ENCODE data around the gene UBB. TPM values are rescaled to one million over a fixed set of nuclear protein-coding genes. Genes with fewer than 3 reads are reported as not detected.
A peak's percentile ranks its signal among the peaks of the same experiment; 100 is the strongest.

Gene UBB
- total RNA-seq, 1 experiment from 2014 or later = 2,044 TPM

DNA sequence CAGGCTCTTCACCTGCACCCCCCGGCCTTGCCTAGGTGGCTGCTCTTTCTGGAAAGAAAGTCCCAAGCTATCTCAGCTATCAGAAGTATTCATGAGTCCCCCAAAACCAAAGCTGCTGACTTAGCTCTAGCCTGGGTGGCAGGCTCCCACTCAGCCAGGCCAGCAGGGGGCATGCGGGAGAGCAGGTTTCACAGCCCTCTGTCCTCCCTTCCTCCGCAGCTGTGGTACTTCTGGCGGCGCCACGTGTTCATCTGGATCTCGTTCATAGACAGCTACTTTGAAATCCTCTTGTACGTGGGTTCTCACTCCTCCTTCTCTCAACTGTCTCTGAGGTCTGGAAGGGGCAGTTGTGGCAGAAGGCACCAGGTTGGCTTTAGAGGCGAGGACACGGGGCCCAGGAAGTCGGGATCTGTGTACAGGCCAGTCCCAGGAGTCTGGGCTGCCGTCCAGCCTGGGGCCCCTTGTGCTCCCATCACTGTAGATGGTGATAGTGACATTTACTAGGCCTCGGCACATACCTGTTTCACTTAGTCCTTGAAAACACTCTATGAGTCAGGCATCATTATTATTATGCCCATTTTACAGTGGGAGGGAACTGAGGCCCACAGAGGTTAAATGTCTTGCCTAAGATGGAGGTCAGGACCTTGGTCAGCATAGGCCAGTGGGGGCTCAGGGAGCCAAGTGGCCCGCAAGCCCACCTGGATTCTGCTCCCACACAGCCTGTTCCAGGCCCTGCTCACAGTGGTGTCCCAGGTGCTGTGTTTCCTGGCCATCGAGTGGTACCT, 47.4 kb downstream of the UBB start:
- intact Hi-C loops (cut with micrococcal nuclease; ENCODE audit: unreplicated experiment) = no loop called here
- no peaks in the 10 kb centered on the region for H4K20me1 ChIP-seq (ENCODE audit: insufficient read depth)
- no peaks in the 10 kb centered on the region for H3K9me3 ChIP-seq (ENCODE audit: insufficient read depth, low read depth)
- DNase-seq = no peak
- H3K9me2 ChIP-seq (ENCODE audit: insufficient read depth) = no peaks in the 10 kb centered on the region
- no peak overlapping the region for H3K4me3 ChIP-seq
- no peak for TF ChIP-seq EZH2 (IDR thresholded peaks at IDR 0.05; ENCODE audit: low read depth)
- TF ChIP-seq, protein P1, sequence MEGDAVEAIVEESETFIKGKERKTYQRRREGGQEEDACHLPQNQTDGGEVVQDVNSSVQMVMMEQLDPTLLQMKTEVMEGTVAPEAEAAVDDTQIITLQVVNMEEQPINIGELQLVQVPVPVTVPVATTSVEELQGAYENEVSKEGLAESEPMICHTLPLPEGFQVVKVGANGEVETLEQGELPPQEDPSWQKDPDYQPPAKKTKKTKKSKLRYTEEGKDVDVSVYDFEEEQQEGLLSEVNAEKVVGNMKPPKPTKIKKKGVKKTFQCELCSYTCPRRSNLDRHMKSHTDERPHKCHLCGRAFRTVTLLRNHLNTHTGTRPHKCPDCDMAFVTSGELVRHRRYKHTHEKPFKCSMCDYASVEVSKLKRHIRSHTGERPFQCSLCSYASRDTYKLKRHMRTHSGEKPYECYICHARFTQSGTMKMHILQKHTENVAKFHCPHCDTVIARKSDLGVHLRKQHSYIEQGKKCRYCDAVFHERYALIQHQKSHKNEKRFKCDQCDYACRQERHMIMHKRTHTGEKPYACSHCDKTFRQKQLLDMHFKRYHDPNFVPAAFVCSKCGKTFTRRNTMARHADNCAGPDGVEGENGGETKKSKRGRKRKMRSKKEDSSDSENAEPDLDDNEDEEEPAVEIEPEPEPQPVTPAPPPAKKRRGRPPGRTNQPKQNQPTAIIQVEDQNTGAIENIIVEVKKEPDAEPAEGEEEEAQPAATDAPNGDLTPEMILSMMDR (conservative IDR thresholded peaks at IDR 0.05) = peak; percentile 57; the same call in 1 of the 2 replicates
- H3K4me1 ChIP-seq (replicated peaks; ENCODE audit: insufficient read depth) = no peaks in the 10 kb centered on the region
- no TSS peak for BruUV-seq (replicated peaks)
- H3K27ac ChIP-seq = no peak overlapping the region
- no peaks in the 10 kb centered on the region for H3K79me2 ChIP-seq (ENCODE audit: low read depth)
- H3K4me2 ChIP-seq = no peak overlapping the region
- H2AFZ ChIP-seq = no peak overlapping the region
- CTCF ChIA-PET = interaction anchor here (0.6 to 1.1 kb wide), 3 partner anchors 10 to 41 kb away, joined by 3 to 12 read pairs (median 5); no protein-coding TSS in a partner anchor
- no peaks in the 10 kb centered on the region; the same call in 1 of the 2 replicates for H3F3A ChIP-seq (ENCODE audit: insufficient read depth, low read depth)
- POLR2A ChIA-PET (ENCODE audit: unreplicated experiment) = interaction anchor here (0.6 kb wide), 1 partner anchor 9 kb away, joined by 3 read pairs; no protein-coding TSS in a partner anchor
- no peaks in the 10 kb centered on the region for H3K27me3 ChIP-seq (ENCODE audit: insufficient read depth, low read depth)
- no peaks in the 10 kb centered on the region for H3K36me3 ChIP-seq (ENCODE audit: low read depth)

DNA sequence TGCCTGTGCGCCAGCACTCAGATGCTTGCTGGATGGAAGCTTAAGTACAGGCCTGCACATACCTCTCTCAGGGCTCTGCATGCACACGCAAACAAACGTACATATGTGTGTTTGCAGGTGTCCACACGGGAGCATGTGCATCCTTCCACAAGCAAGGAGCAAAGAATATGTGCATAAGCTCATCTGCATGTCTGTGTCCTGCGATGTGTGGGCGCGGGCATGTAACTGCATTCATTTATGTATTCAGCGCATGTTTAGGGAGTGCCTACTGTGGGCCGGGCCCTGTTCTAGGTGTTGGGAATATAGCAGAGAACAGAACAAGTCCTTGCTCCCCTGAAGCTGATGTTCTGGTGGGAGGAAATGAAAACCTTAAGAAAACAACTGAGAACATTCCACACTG, 48.2 kb downstream of the UBB start:
- Histone ChIP-seq H3K4me1 (replicated peaks; ENCODE audit: insufficient read depth) (no peaks in the 10 kb centered on the region), H2AFZ (no peak overlapping the region), H3K4me3 (no peak overlapping the region), H4K20me1 (ENCODE audit: insufficient read depth) (no peaks in the 10 kb centered on the region), H3K27me3 (ENCODE audit: insufficient read depth, low read depth) (no peaks in the 10 kb centered on the region), H3F3A (ENCODE audit: insufficient read depth, low read depth) (no peaks in the 10 kb centered on the region; the same call in 1 of the 2 replicates), H3K27ac (no peak overlapping the region), H3K9me2 (ENCODE audit: insufficient read depth) (no peaks in the 10 kb centered on the region), H3K9me3 (ENCODE audit: insufficient read depth, low read depth) (no peaks in the 10 kb centered on the region), H3K4me2 (no peak overlapping the region), H3K36me3 (ENCODE audit: low read depth) (no peaks in the 10 kb centered on the region), H3K79me2 (ENCODE audit: low read depth) (no peaks in the 10 kb centered on the region)
- BruUV-seq (replicated peaks) = no TSS peak
- CTCF ChIA-PET = no interaction called here
- no peak for DNase-seq
- TF ChIP-seq, protein P1 (conservative IDR thresholded peaks at IDR 0.05) = no peak
- TF ChIP-seq EZH2 (IDR thresholded peaks at IDR 0.05; ENCODE audit: low read depth) = no peak
- POLR2A ChIA-PET (ENCODE audit: unreplicated experiment) = interaction anchor here (0.6 kb wide), 1 partner anchor 10 kb away, joined by 3 read pairs; no protein-coding TSS in a partner anchor
- intact Hi-C loops (cut with micrococcal nuclease; ENCODE audit: unreplicated experiment) = no loop called here

DNA sequence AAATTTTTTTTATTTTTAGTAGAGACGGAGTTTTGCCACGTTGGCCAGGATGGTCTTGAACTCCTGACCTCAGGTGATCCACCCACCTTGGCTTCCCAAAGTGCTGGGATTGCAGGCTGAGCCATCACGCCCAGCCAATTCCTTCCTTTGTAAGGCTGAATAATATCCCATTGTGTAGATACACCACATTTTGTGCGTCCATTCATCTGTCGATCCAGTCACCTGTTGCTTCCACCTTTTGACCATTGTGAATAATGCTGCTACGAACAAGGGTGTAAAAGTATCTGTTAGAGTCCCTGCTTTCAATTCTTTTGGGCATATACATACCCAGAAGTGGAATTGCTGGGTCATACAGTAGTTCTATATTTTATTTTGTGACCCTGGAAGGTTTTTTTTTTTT, 49.8 kb downstream of the UBB start:
- H3K27ac ChIP-seq = no peak overlapping the region
- intact Hi-C loops (cut with micrococcal nuclease; ENCODE audit: unreplicated experiment) = no loop called here

More for the DNA sequence above, 49.8 kb downstream of the UBB start:
- POLR2A ChIA-PET (ENCODE audit: unreplicated experiment) = no interaction called here
- Histone ChIP-seq H2AFZ (no peak overlapping the region), H3K36me3 (ENCODE audit: low read depth) (no peaks in the 10 kb centered on the region), H3K79me2 (ENCODE audit: low read depth) (no peaks in the 10 kb centered on the region), H3K9me3 (ENCODE audit: insufficient read depth, low read depth) (no peaks in the 10 kb centered on the region), H3F3A (ENCODE audit: insufficient read depth, low read depth) (no peaks in the 10 kb centered on the region; the same call in 1 of the 2 replicates), H3K4me3 (no peak overlapping the region), H3K27me3 (ENCODE audit: insufficient read depth, low read depth) (no peaks in the 10 kb centered on the region), H4K20me1 (ENCODE audit: insufficient read depth) (no peaks in the 10 kb centered on the region), H3K4me2 (no peak overlapping the region), H3K9me2 (ENCODE audit: insufficient read depth) (no peaks in the 10 kb centered on the region), H3K4me1 (replicated peaks; ENCODE audit: insufficient read depth) (no peaks in the 10 kb centered on the region)
- no peak for DNase-seq
- BruUV-seq (replicated peaks) = no TSS peak
- TF ChIP-seq, protein P1 (conservative IDR thresholded peaks at IDR 0.05) = no peak
- TF ChIP-seq EZH2 (IDR thresholded peaks at IDR 0.05; ENCODE audit: low read depth) = no peak
- CTCF ChIA-PET = no interaction called here
